Measurements from ENCODE around the gene LRP1-AS.

LRP1-AS gene

GRCh38 chr12:57097554-57097835 lies 49.9 kb downstream of the LRP1-AS start:
- ATAC-seq, result no peak
- TF ChIP-seq, protein P1, sequence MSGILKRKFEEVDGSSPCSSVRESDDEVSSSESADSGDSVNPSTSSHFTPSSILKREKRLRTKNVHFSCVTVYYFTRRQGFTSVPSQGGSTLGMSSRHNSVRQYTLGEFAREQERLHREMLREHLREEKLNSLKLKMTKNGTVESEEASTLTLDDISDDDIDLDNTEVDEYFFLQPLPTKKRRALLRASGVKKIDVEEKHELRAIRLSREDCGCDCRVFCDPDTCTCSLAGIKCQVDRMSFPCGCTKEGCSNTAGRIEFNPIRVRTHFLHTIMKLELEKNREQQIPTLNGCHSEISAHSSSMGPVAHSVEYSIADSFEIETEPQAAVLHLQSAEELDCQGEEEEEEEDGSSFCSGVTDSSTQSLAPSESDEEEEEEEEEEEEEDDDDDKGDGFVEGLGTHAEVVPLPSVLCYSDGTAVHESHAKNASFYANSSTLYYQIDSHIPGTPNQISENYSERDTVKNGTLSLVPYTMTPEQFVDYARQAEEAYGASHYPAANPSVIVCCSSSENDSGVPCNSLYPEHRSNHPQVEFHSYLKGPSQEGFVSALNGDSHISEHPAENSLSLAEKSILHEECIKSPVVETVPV (CRISPR knock-in tag; IDR thresholded peaks at IDR 0.05), result no peak
- TF ChIP-seq, protein P2, sequence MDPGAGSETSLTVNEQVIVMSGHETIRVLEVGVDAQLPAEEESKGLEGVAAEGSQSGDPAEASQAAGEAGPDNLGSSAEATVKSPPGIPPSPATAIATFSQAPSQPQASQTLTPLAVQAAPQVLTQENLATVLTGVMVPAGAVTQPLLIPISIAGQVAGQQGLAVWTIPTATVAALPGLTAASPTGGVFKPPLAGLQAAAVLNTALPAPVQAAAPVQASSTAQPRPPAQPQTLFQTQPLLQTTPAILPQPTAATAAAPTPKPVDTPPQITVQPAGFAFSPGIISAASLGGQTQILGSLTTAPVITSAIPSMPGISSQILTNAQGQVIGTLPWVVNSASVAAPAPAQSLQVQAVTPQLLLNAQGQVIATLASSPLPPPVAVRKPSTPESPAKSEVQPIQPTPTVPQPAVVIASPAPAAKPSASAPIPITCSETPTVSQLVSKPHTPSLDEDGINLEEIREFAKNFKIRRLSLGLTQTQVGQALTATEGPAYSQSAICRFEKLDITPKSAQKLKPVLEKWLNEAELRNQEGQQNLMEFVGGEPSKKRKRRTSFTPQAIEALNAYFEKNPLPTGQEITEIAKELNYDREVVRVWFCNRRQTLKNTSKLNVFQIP (CRISPR knock-in tag; IDR thresholded peaks at IDR 0.05; ENCODE audit: borderline replicate concordance, low read depth), result no peak
- no peak for TF ChIP-seq OSR1 (CRISPR knock-in tag; IDR thresholded peaks at IDR 0.05)
- TF ChIP-seq BACH2 (CRISPR knock-in tag; IDR thresholded peaks at IDR 0.05; ENCODE audit: borderline replicate concordance), result no peak
- no peak for TF ChIP-seq TOX (CRISPR knock-in tag; IDR thresholded peaks at IDR 0.05; ENCODE audit: borderline replicate concordance)
- no peak for TF ChIP-seq ZNF8 (CRISPR knock-in tag; IDR thresholded peaks at IDR 0.05)
- no peak for TF ChIP-seq ISL1 (CRISPR knock-in tag; IDR thresholded peaks at IDR 0.05)
- TF ChIP-seq ZC3H10 (CRISPR knock-in tag; IDR thresholded peaks at IDR 0.05), result no peak
- TF ChIP-seq ZNF565 (CRISPR knock-in tag; conservative IDR thresholded peaks at IDR 0.05; ENCODE audit: low read depth), result no peak
- TF ChIP-seq, protein P3, sequence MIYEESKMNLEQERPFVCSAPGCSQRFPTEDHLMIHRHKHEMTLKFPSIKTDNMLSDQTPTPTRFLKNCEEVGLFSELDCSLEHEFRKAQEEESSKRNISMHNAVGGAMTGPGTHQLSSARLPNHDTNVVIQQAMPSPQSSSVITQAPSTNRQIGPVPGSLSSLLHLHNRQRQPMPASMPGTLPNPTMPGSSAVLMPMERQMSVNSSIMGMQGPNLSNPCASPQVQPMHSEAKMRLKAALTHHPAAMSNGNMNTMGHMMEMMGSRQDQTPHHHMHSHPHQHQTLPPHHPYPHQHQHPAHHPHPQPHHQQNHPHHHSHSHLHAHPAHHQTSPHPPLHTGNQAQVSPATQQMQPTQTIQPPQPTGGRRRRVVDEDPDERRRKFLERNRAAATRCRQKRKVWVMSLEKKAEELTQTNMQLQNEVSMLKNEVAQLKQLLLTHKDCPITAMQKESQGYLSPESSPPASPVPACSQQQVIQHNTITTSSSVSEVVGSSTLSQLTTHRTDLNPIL (CRISPR knock-in tag; IDR thresholded peaks at IDR 0.05; ENCODE audit: low read depth), result no peak
- TF ChIP-seq TSHZ2 (CRISPR knock-in tag; IDR thresholded peaks at IDR 0.05), result no peak
- no peak for TF ChIP-seq TCF4 (CRISPR knock-in tag; IDR thresholded peaks at IDR 0.05; ENCODE audit: borderline replicate concordance)
- no peak for TF ChIP-seq GLIS3 (CRISPR knock-in tag; IDR thresholded peaks at IDR 0.05)

DNA sequence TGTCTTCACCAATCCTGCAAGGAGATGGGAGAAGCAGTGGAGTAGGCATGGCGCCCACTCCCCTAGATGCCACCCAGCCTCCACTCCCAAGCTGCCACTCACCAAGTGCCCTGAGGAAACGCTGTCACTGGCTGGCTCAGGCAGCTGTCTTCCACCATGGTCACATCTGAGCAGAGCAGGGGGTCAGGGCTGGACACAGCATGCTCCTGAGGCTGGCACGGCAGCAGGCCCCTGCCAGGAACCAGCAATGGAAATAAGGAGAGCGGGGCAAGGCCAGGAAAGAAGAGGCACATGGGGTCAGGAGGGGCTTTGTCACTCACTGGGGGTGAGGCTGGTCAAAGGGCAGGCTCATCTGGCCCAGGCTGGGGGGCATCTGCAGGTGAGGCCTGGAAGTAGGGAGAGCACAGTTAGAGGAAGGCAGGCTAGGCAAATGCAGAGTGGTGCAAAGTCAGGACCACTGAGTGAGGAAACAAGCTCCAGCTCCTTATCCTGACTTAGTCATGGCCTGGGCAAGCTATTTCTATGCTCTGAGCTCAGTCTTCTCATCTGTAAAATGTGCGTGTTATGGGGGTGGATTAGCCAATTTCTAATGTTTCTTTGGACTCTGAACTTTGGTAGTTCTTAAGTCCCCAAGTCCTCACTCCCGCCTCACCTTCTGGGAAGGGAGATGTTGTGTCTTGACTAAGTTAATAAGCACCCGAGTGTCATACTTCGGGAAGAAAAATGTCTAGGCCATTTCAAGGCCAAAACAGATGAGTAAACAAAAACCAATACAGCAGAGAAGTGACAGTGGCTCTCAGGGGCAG lies 50.5 kb downstream of the LRP1-AS start:
- TF ChIP-seq TOX (CRISPR knock-in tag; IDR thresholded peaks at IDR 0.05; ENCODE audit: borderline replicate concordance), result no peak
- no peak for TF ChIP-seq SNAI2 (CRISPR knock-in tag; IDR thresholded peaks at IDR 0.05)
- TF ChIP-seq, protein P3 (CRISPR knock-in tag; IDR thresholded peaks at IDR 0.05; ENCODE audit: low read depth), result no peak
- TF ChIP-seq ZFP3 (CRISPR knock-in tag; IDR thresholded peaks at IDR 0.05), result no peak
- TF ChIP-seq ESRRG (CRISPR knock-in tag; IDR thresholded peaks at IDR 0.05), result no peak
- ATAC-seq, result peak; percentile 16; the same call in 2 of the 3 replicates

DNA sequence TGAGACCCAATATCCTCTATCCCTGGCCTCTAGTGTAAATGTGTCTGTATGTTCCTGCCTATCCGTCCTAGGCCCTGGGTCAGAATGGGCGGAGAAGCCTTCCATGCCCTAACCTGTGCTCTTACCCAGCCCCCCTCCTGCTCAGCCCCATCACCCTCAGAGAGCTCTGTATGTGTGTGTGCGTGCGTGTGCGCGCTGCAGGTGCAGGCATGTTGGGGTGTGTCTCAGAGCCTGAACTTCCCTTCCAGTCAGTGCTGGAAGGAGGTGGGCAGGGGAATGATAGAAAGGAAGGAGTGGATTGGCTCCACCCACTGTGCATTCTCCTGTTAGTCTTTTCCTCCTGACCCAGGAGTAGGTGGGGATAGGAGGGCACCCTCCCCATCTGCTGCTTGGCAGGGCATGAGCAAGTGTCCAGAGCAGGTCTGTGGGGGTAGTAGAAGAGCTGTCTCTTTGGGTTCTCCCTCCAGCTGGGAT lies 51.3 kb downstream of the LRP1-AS start:
- ATAC-seq, result peak; percentile 44
- no peak for TF ChIP-seq SNAI2 (CRISPR knock-in tag; IDR thresholded peaks at IDR 0.05)
- TF ChIP-seq, protein P2 (CRISPR knock-in tag; IDR thresholded peaks at IDR 0.05; ENCODE audit: borderline replicate concordance, low read depth), result no peak
- TF ChIP-seq OSR1 (CRISPR knock-in tag; IDR thresholded peaks at IDR 0.05), result no peak
- TF ChIP-seq ZFP3 (CRISPR knock-in tag; IDR thresholded peaks at IDR 0.05), result no peak
- no peak for TF ChIP-seq ZNF8 (CRISPR knock-in tag; IDR thresholded peaks at IDR 0.05)
- TF ChIP-seq ISL1 (CRISPR knock-in tag; IDR thresholded peaks at IDR 0.05), result no peak
- no peak for TF ChIP-seq TSHZ2 (CRISPR knock-in tag; IDR thresholded peaks at IDR 0.05)
- TF ChIP-seq, protein P3 (CRISPR knock-in tag; IDR thresholded peaks at IDR 0.05; ENCODE audit: low read depth), result no peak
- TF ChIP-seq TCF4 (CRISPR knock-in tag; IDR thresholded peaks at IDR 0.05; ENCODE audit: borderline replicate concordance), result no peak
- TF ChIP-seq ZFP30 (CRISPR knock-in tag; IDR thresholded peaks at IDR 0.05), result no peak
- TF ChIP-seq ZNF70 (CRISPR knock-in tag; IDR thresholded peaks at IDR 0.05), result no peak
- TF ChIP-seq, protein P1 (CRISPR knock-in tag; IDR thresholded peaks at IDR 0.05), result no peak
- no peak for TF ChIP-seq RARB (CRISPR knock-in tag; IDR thresholded peaks at IDR 0.05)

Data from SK-N-SH treated with all-trans-retinoic acid at 6 μM for 48 hours (cell line).